Keratinocyte (primary cell): Measurements from ENCODE around the gene CCNK. TPM values are rescaled to one million over a fixed set of nuclear protein-coding genes. Genes with fewer than 3 reads are reported as not detected.
A peak's percentile ranks its signal among the peaks of the same experiment; 100 is the strongest.

Source experiments
- DNase-seq: peaks from one replicate; pipeline ENCODE4 v3.0.0-alpha.2; 2011; ENCODE audit warnings: low read depth, missing footprints, low spot score
- FAIRE-seq: peaks from 2 replicates; lab custom pipeline; 2011; peaks lifted over from hg19 to GRCh38; lab: Jason Lieb, UNC
- H2AFZ ChIP-seq: 2 replicates; pipeline ENCODE4 v1.6.0; 2012; ENCODE audit warnings: low read length, control low read depth, inconsistent platforms; ENCODE audit not compliant: control insufficient read depth
- H3K27ac ChIP-seq: 2 replicates; pipeline ENCODE4 v1.5.1; 2011; ENCODE audit warnings: low read length; ENCODE audit not compliant: control insufficient read depth, insufficient read depth
- H3K27me3 ChIP-seq: 3 replicates; pipeline ENCODE4 v1.6.0; 2011; ENCODE audit warnings: low read length; ENCODE audit not compliant: control insufficient read depth, insufficient read depth; ENCODE audit errors: extremely low read depth
- H3K36me3 ChIP-seq, 2 experiments: 2 replicates in 1 of 2; 3 replicates in 1 of 2; pipeline ENCODE4 v1.5.1; 2011; ENCODE audit warnings: low read length in 2 of 2, mild to moderate bottlenecking in 1 of 2; ENCODE audit not compliant: control insufficient read depth in 2 of 2, insufficient read depth in 2 of 2; ENCODE audit errors: extremely low read depth in 1 of 2
- H3K4me1 ChIP-seq: 3 replicates; pipeline ENCODE4 v1.5.1; 2011; ENCODE audit warnings: low read length; ENCODE audit not compliant: control insufficient read depth, insufficient read depth; ENCODE audit errors: extremely low read depth
- H3K4me2 ChIP-seq: 3 replicates; pipeline ENCODE4 v1.6.0; 2011; ENCODE audit warnings: low read depth, low read length; ENCODE audit not compliant: control insufficient read depth, insufficient read depth; ENCODE audit errors: extremely low read depth
- H3K4me3 ChIP-seq, 3 experiments: fragments of 200-600 bp in 1 of 3; sonication (generic) in 1 of 3; 2 replicates in 2 of 3; 3 replicates in 1 of 3; pipeline ENCODE4 v1.5.1; 2011 to 2016; ENCODE audit warnings: low read length in 3 of 3, mild to moderate bottlenecking in 3 of 3, control low read depth in 2 of 3, inconsistent platforms in 1 of 3, low read depth in 1 of 3, mixed read lengths in 1 of 3, mixed run types in 1 of 3, moderate library complexity in 1 of 3; ENCODE audit not compliant: control insufficient read depth in 2 of 3, insufficient read depth in 2 of 3; ENCODE audit errors: extremely low read depth in 1 of 3
- H3K79me2 ChIP-seq: 2 replicates; pipeline ENCODE4 v1.6.0; 2012; ENCODE audit warnings: low read length; ENCODE audit not compliant: control insufficient read depth, insufficient read depth
- H3K9ac ChIP-seq: 3 replicates; pipeline ENCODE4 v1.6.0; 2011; ENCODE audit warnings: low read length; ENCODE audit not compliant: control insufficient read depth, insufficient read depth; ENCODE audit errors: extremely low read depth
- H3K9me1 ChIP-seq: 3 replicates; pipeline ENCODE4 v1.6.0; 2011; ENCODE audit warnings: low read length; ENCODE audit not compliant: control insufficient read depth, insufficient read depth; ENCODE audit errors: extremely low read depth
- H3K9me3 ChIP-seq: 2 replicates; pipeline ENCODE4 v1.5.1; 2012; ENCODE audit warnings: low read depth, low read length; ENCODE audit not compliant: control insufficient read depth
- H4K20me1 ChIP-seq: 3 replicates; pipeline ENCODE4 v1.6.0; 2011; ENCODE audit warnings: low read length; ENCODE audit not compliant: control insufficient read depth, insufficient read depth; ENCODE audit errors: extremely low read depth
- EZH2 ChIP-seq: IDR thresholded peaks from one replicate; pipeline ENCODE4 v1.6.1; 2012; ENCODE audit warnings: inconsistent platforms, mild to moderate bottlenecking, low read length, moderate library complexity
- dilution Hi-C: fragments of 300-500 bp; cut with MboI; formaldehyde crosslinking; loops from one replicate; pipeline ENCODE4 v1.7.0; 2020; ENCODE audit warnings: low sequenced_read_pairs; ENCODE audit not compliant: extremely low pct_ligation_motif_present
- polyA plus RNA-seq, 5 experiments: library from polyadenylated mRNA; depleted of rRNA in 3 of 5; stranded (reverse) in 3 of 5; stranded (forward) in 1 of 5; unstranded in 1 of 5; fragments of >200 nt; gene quantifications; 1 replicate in 1 of 5; 2 replicates in 3 of 5; 3 replicates in 1 of 5; pipeline versions ENCODE4 v1.2.1 to v1.2.3, GENCODE V29; 2011 to 2012; ENCODE audit warnings: missing spikeins in 2 of 5, low read depth in 1 of 5, low replicate concordance in 1 of 5
- TF ChIP-seq, protein P1 (sequence below), 3 experiments: IDR thresholded peaks in 1 of 3; conservative IDR thresholded peaks in 1 of 3; optimal IDR thresholded peaks in 1 of 3; 2 replicates in 2 of 3; 3 replicates in 1 of 3; pipeline versions ENCODE3 to v1.5.1; 2011; ENCODE audit warnings: low read length in 3 of 3, mild to moderate bottlenecking in 3 of 3, moderate library complexity in 2 of 3, control low read depth in 1 of 3, inconsistent platforms in 1 of 3; ENCODE audit not compliant: insufficient read depth in 2 of 3; ENCODE audit errors: extremely low read depth in 1 of 3

Gene CCNK
- polyA plus RNA-seq, 1 donor (not counting 4 experiments of a cell fraction or from before 2014, with no cell fraction given), result 12.8 TPM

DNA sequence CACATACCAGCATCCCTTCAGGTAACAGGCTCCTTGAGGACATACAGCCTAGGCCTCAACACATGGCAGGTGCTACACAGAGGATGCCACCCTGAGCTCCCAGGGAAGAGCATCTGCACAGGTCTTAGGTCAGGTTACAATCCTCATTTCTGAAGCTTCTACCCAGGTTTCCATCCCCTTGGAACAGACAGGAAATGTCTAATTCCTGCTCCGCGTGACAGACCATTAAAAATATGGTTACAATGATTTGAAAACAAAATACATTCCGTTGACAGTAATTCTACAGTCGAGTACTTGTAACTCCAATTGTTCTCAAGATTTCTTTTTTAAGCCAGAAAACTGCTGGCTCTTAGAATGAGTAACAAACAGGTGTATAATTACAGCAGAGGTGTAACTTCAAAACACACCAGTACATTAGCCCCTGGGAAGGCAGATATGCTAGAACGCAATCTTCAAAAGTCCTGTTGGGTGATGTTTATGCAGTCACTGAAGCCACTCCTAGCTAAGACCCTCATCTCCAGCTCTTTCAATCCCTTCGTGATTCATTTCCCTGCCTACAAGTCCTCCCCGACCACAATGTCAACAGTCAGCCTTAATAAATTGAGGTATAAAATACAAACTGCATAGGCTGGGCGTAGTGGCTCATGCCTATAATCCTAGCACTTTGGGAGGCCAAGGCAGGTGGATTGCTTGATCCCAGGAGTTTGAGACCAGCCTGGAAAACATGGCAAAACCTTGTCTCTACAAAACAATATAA, 12.2 kb upstream of the CCNK start:
- H3K79me2 ChIP-seq, result peaks cover 79% of the 10 kb centered on the region
- no peak for FAIRE-seq

DNA sequence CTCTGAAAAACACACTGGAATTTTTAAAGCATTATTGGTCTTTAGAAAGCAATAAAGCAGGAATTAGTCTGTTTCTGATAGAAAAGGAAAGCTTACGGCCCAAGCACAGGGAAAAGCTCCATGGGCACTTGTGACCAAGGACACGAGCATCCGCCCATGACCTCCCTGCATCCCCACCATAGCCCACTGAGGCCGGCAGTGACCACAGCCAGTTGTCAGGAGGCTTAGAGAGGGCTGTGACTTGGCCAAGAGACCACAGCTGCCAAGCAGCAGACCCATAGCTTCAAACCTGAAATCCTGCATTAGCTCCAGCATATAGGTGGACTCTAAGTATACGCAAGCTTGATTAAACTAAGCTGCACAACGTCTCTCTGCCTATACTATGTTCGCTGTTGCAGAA, 9.5 kb upstream of the CCNK start:
- peaks cover 3 to 8% of the 10 kb centered on the region in 2 experiments for H3K36me3 ChIP-seq
- DNase-seq (no peak), FAIRE-seq (peak; percentile 13)
- peaks cover 4% of the 10 kb centered on the region for H4K20me1 ChIP-seq
- H3K9ac ChIP-seq, result no peak overlapping the region
- dilution Hi-C loops, result no loop called here
- no peak overlapping the region for H3K4me2 ChIP-seq
- TF ChIP-seq EZH2, result no peak
- TF ChIP-seq, protein P1, sequence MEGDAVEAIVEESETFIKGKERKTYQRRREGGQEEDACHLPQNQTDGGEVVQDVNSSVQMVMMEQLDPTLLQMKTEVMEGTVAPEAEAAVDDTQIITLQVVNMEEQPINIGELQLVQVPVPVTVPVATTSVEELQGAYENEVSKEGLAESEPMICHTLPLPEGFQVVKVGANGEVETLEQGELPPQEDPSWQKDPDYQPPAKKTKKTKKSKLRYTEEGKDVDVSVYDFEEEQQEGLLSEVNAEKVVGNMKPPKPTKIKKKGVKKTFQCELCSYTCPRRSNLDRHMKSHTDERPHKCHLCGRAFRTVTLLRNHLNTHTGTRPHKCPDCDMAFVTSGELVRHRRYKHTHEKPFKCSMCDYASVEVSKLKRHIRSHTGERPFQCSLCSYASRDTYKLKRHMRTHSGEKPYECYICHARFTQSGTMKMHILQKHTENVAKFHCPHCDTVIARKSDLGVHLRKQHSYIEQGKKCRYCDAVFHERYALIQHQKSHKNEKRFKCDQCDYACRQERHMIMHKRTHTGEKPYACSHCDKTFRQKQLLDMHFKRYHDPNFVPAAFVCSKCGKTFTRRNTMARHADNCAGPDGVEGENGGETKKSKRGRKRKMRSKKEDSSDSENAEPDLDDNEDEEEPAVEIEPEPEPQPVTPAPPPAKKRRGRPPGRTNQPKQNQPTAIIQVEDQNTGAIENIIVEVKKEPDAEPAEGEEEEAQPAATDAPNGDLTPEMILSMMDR (optimal IDR thresholded peaks at IDR 0.05 in 1 of 3, IDR thresholded peaks at IDR 0.05 in 1 of 3, conservative IDR thresholded peaks at IDR 0.05 in 1 of 3; ENCODE audit: extremely low read depth in 1 of 3, insufficient read depth in 2 of 3, low read length in 3 of 3), result no peak
- no peaks in the 10 kb centered on the region for H3K9me1 ChIP-seq
- H3K4me1 ChIP-seq, result peaks cover 18% of the 10 kb centered on the region
- no peak overlapping the region for H2AFZ ChIP-seq
- H3K27me3 ChIP-seq, result no peaks in the 10 kb centered on the region
- no peaks in the 10 kb centered on the region for H3K9me3 ChIP-seq
- H3K4me3 ChIP-seq, result no peak overlapping the region
- H3K79me2 ChIP-seq, result peaks cover 97% of the 10 kb centered on the region
- no peak overlapping the region for H3K27ac ChIP-seq

More for the DNA sequence above, 12.2 kb upstream of the CCNK start:
- Histone ChIP-seq H3K27ac (no peak overlapping the region), H3K36me3 (peaks cover 7 to 17% of the 10 kb centered on the region in 2 experiments), H4K20me1 (peaks cover 4% of the 10 kb centered on the region), H3K4me3 (no peak overlapping the region), H3K4me2 (no peak overlapping the region), H3K27me3 (no peaks in the 10 kb centered on the region), H3K9me3 (no peaks in the 10 kb centered on the region), H3K4me1 (peaks cover 8% of the 10 kb centered on the region), H3K9ac (no peak overlapping the region), H3K9me1 (no peaks in the 10 kb centered on the region), H2AFZ (no peak overlapping the region)
- no peak for TF ChIP-seq EZH2
- TF ChIP-seq, protein P1 (optimal IDR thresholded peaks at IDR 0.05 in 1 of 3, IDR thresholded peaks at IDR 0.05 in 1 of 3, conservative IDR thresholded peaks at IDR 0.05 in 1 of 3; ENCODE audit: extremely low read depth in 1 of 3, insufficient read depth in 2 of 3, low read length in 3 of 3), result no peak
- dilution Hi-C loops, result no loop called here
- no peak for DNase-seq
